ENCODE measurements around the gene ATRNL1. TPM values are rescaled to one million over a fixed set of nuclear protein-coding genes. Genes with fewer than 3 reads are reported as not detected.

ATRNL1 gene
- total RNA-seq, 1 experiment from 2014 or later = 1.3 TPM

DNA sequence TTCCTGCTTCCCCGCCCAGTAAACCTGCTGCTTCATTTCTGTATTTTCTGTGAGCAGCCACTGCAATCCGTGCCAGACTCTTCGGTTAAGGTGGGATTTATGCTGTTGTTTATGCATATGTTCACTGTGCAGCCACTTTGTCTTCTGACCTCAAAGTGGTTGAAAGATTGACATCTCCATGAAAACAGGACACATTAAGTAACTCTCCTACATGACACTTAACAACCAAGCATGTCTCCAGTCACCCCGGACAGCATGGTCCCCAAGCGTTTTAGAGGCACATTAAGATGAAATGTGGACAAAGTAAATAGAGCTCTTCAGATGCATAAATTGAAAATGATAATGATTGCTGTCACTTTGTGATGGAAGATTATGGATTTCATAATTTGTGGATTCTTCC is 758.5 kb downstream of the ATRNL1 start:
- intact Hi-C loops (cut with micrococcal nuclease) = no loop called here
- CTCF ChIA-PET = no interaction called here
- Histone ChIP-seq H3K9me2 (ENCODE audit: insufficient read depth) (no peaks in the 10 kb centered on the region), H3K9me3 (ENCODE audit: control insufficient read depth in 1 of 2, insufficient read depth in 1 of 2, low read depth in 1 of 2, low read length in 2 of 2) (no peaks in the 10 kb centered on the region), H3K4me1 (ENCODE audit: control insufficient read depth in 1 of 2, insufficient read depth in 2 of 2, low read length in 2 of 2) (peaks cover 0 to 5% of the 10 kb centered on the region in 2 experiments; a peak in 1 of 4 replicates), H3K4me3 (replicated peaks in 1 of 2; ENCODE audit: low read depth in 1 of 2, low read length in 2 of 2) (no peak overlapping the region), H3K27ac (ENCODE audit: low read depth, low read length) (no peak overlapping the region), H3K36me3 (ENCODE audit: control insufficient read depth in 1 of 2, insufficient read depth in 2 of 2, low read length in 2 of 2) (no peaks in the 10 kb centered on the region), H2AFZ (ENCODE audit: low read depth, low read length, poor library complexity, severe bottlenecking) (no peak overlapping the region), H3K4me2 (ENCODE audit: low read length) (no peak overlapping the region), H4K20me1 (ENCODE audit: insufficient read depth) (no peaks in the 10 kb centered on the region), H3K79me2 (ENCODE audit: insufficient read depth, low read length) (no peaks in the 10 kb centered on the region), H3K9ac (ENCODE audit: low read length) (no peak overlapping the region), H3K27me3 (ENCODE audit: insufficient read depth, low read length) (peaks cover 18% of the 10 kb centered on the region; the same call in 1 of the 2 replicates)
- RAD21 ChIA-PET (ENCODE audit: low non-redundant PET in 1 of 2, low total read pairs in 2 of 2, uncharacterized antibody in 2 of 2, unreplicated experiment in 2 of 2) = no interaction called here
- ATAC-seq (no peak), DNase-seq (ENCODE audit: low read depth, low spot score) (no peak)
- TF ChIP-seq YY1 (IDR thresholded peaks at IDR 0.05; ENCODE audit: extremely low read depth, insufficient replicate concordance, low read depth, low read length) = no peak
- TF ChIP-seq FOSL1 (IDR thresholded peaks at IDR 0.05; ENCODE audit: low read depth) = no peak
- TF ChIP-seq ZFX (IDR thresholded peaks at IDR 0.05) = no peak
- no peak for TF ChIP-seq POLR2AphosphoS5 (IDR thresholded peaks at IDR 0.05; ENCODE audit: low read depth, low read length)
- no peak for TF ChIP-seq SIN3A (IDR thresholded peaks at IDR 0.05; ENCODE audit: low read depth)
- TF ChIP-seq, protein P1, sequence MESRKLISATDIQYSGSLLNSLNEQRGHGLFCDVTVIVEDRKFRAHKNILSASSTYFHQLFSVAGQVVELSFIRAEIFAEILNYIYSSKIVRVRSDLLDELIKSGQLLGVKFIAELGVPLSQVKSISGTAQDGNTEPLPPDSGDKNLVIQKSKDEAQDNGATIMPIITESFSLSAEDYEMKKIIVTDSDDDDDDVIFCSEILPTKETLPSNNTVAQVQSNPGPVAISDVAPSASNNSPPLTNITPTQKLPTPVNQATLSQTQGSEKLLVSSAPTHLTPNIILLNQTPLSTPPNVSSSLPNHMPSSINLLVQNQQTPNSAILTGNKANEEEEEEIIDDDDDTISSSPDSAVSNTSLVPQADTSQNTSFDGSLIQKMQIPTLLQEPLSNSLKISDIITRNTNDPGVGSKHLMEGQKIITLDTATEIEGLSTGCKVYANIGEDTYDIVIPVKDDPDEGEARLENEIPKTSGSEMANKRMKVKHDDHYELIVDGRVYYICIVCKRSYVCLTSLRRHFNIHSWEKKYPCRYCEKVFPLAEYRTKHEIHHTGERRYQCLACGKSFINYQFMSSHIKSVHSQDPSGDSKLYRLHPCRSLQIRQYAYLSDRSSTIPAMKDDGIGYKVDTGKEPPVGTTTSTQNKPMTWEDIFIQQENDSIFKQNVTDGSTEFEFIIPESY (IDR thresholded peaks at IDR 0.05; ENCODE audit: extremely low read depth, insufficient replicate concordance, low read length) = no peak
- no peak for TF ChIP-seq SRF (IDR thresholded peaks at IDR 0.05; ENCODE audit: low read depth)
- no peak for TF ChIP-seq JUND (IDR thresholded peaks at IDR 0.05)
- TF ChIP-seq, protein P2, sequence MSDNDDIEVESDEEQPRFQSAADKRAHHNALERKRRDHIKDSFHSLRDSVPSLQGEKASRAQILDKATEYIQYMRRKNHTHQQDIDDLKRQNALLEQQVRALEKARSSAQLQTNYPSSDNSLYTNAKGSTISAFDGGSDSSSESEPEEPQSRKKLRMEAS (IDR thresholded peaks at IDR 0.05) = no peak
- no peak for TF ChIP-seq RAD21 (IDR thresholded peaks at IDR 0.05; ENCODE audit: low read depth)
- no peak for TF ChIP-seq CEBPB (IDR thresholded peaks at IDR 0.05; ENCODE audit: low read depth)
- no peak for TF ChIP-seq POLR2A (IDR thresholded peaks at IDR 0.05; ENCODE audit: borderline replicate concordance, extremely low read depth, insufficient read depth, insufficient read length)
- TF ChIP-seq, protein P3, sequence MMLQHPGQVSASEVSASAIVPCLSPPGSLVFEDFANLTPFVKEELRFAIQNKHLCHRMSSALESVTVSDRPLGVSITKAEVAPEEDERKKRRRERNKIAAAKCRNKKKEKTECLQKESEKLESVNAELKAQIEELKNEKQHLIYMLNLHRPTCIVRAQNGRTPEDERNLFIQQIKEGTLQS (IDR thresholded peaks at IDR 0.05) = no peak
- TF ChIP-seq, protein P4, sequence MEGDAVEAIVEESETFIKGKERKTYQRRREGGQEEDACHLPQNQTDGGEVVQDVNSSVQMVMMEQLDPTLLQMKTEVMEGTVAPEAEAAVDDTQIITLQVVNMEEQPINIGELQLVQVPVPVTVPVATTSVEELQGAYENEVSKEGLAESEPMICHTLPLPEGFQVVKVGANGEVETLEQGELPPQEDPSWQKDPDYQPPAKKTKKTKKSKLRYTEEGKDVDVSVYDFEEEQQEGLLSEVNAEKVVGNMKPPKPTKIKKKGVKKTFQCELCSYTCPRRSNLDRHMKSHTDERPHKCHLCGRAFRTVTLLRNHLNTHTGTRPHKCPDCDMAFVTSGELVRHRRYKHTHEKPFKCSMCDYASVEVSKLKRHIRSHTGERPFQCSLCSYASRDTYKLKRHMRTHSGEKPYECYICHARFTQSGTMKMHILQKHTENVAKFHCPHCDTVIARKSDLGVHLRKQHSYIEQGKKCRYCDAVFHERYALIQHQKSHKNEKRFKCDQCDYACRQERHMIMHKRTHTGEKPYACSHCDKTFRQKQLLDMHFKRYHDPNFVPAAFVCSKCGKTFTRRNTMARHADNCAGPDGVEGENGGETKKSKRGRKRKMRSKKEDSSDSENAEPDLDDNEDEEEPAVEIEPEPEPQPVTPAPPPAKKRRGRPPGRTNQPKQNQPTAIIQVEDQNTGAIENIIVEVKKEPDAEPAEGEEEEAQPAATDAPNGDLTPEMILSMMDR (IDR thresholded peaks at IDR 0.05 in 2 of 3, conservative IDR thresholded peaks at IDR 0.05 in 1 of 3; ENCODE audit: borderline replicate concordance in 1 of 3, insufficient read depth in 1 of 3, low read depth in 2 of 3, low read length in 2 of 3) = no peak
- TF ChIP-seq CBX3 (IDR thresholded peaks at IDR 0.05; ENCODE audit: low read depth) = no peak
- no peak for TF ChIP-seq EGR1 (IDR thresholded peaks at IDR 0.05; ENCODE audit: low read depth)
- TF ChIP-seq EZH2 (IDR thresholded peaks at IDR 0.05) = no peak
- TF ChIP-seq, protein P5, sequence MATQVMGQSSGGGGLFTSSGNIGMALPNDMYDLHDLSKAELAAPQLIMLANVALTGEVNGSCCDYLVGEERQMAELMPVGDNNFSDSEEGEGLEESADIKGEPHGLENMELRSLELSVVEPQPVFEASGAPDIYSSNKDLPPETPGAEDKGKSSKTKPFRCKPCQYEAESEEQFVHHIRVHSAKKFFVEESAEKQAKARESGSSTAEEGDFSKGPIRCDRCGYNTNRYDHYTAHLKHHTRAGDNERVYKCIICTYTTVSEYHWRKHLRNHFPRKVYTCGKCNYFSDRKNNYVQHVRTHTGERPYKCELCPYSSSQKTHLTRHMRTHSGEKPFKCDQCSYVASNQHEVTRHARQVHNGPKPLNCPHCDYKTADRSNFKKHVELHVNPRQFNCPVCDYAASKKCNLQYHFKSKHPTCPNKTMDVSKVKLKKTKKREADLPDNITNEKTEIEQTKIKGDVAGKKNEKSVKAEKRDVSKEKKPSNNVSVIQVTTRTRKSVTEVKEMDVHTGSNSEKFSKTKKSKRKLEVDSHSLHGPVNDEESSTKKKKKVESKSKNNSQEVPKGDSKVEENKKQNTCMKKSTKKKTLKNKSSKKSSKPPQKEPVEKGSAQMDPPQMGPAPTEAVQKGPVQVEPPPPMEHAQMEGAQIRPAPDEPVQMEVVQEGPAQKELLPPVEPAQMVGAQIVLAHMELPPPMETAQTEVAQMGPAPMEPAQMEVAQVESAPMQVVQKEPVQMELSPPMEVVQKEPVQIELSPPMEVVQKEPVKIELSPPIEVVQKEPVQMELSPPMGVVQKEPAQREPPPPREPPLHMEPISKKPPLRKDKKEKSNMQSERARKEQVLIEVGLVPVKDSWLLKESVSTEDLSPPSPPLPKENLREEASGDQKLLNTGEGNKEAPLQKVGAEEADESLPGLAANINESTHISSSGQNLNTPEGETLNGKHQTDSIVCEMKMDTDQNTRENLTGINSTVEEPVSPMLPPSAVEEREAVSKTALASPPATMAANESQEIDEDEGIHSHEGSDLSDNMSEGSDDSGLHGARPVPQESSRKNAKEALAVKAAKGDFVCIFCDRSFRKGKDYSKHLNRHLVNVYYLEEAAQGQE (IDR thresholded peaks at IDR 0.05; ENCODE audit: low read depth) = no peak
- no peak for TF ChIP-seq ZNF274 (IDR thresholded peaks at IDR 0.05; ENCODE audit: low read depth, low read length)
- no peak for TF ChIP-seq TCF7L2 (IDR thresholded peaks at IDR 0.05; ENCODE audit: borderline replicate concordance, extremely low read depth, insufficient read depth, insufficient read length)
- POLR2A ChIA-PET = no interaction called here
- no TSS peak for BruUV-seq (replicated peaks)
